HepG2 (cell line): ENCODE results near the gene SPNS3. TPM values are rescaled to one million over a fixed set of nuclear protein-coding genes. Genes with fewer than 3 reads are reported as not detected.

Experiments
- CREB1 ChIP-seq, 2 experiments: fragments of 450-650 bp in 1 of 2; IDR thresholded peaks; 2 replicates each; pipeline ENCODE4 v1.6.1; 2016 to 2017; ENCODE audit warnings: control low read depth in 1 of 2, mild to moderate bottlenecking in 1 of 2, missing compliant biosample characterization in 1 of 2, missing genetic modification characterization in 1 of 2
- KLF9 ChIP-seq: IDR thresholded peaks from 2 replicates; pipeline ENCODE4 v1.6.1; 2016; ENCODE audit warnings: low read depth
- NFKBIZ ChIP-seq: IDR thresholded peaks from 2 replicates; pipeline ENCODE4 v1.6.1; 2018; ENCODE audit warnings: missing genetic modification reagents, missing compliant biosample characterization
- RAD21 ChIP-seq: fragments of 450-650 bp; formaldehyde crosslinking; IDR thresholded peaks from 2 replicates; pipeline ENCODE4 v1.5.0; 2020; ENCODE audit warnings: mild to moderate bottlenecking
- RBFOX2 ChIP-seq: fragments of 200-400 bp; formaldehyde crosslinking; IDR thresholded peaks from 2 replicates; pipeline ENCODE4 v1.6.1; 2017; ENCODE audit warnings: low read depth, mild to moderate bottlenecking, low read length
- ZC3H13 ChIP-seq: sonication (generic); formaldehyde crosslinking; IDR thresholded peaks from 2 replicates; pipeline ENCODE4 v1.8.1; 2023; ENCODE audit warnings: mild to moderate bottlenecking, missing genetic modification reagents, moderate library complexity
- ZFX ChIP-seq: sonication (generic); formaldehyde crosslinking; IDR thresholded peaks from 2 replicates; pipeline ENCODE4 v1.4.0; 2020; ENCODE audit warnings: mild to moderate bottlenecking, low read depth, missing genetic modification reagents, moderate library complexity
- ZNF407 ChIP-seq: sonication (generic); formaldehyde crosslinking; IDR thresholded peaks from one replicate; pipeline ENCODE4 v1.5.1; 2020; ENCODE audit warnings: mild to moderate bottlenecking, missing genetic modification reagents; ENCODE audit errors: not compliant biosample characterization
- ZNF598 ChIP-seq: sonication (generic); formaldehyde crosslinking; IDR thresholded peaks from 2 replicates; pipeline ENCODE4 v1.5.1; 2020; ENCODE audit warnings: mild to moderate bottlenecking, missing genetic modification reagents, borderline replicate concordance
- ZNF747 ChIP-seq: sonication (generic); formaldehyde crosslinking; IDR thresholded peaks from 2 replicates; pipeline ENCODE4 v1.8.1; 2023; ENCODE audit warnings: missing genetic modification reagents, mild to moderate bottlenecking, borderline replicate concordance
- ZNF772 ChIP-seq: sonication (generic); formaldehyde crosslinking; IDR thresholded peaks from 2 replicates; pipeline ENCODE4 v1.5.0; 2020; ENCODE audit warnings: mild to moderate bottlenecking, missing genetic modification reagents
- polyA plus RNA-seq, 8 experiments: library from polyadenylated mRNA; depleted of rRNA in 3 of 8; stranded (reverse) in 7 of 8; unstranded in 1 of 8; fragments of >200 nt; fragmentation: Illumina TruSeq in 4 of 8; extraction: Trizol in 4 of 8; gene quantifications; 2 replicates each; pipeline versions ENCODE4 v1.2.1 to v1.2.3, GENCODE V29; 2011 to 2016; ENCODE audit warnings: low read depth in 4 of 8, missing spikeins in 1 of 8, mixed read lengths in 1 of 8; ENCODE audit not compliant: insufficient read depth in 1 of 8
- total RNA-seq, 5 experiments: library from RNA; depleted of rRNA; stranded (reverse); fragments of >200 nt; fragmentation: Illumina TruSeq; extraction: Trizol; gene quantifications; 2 replicates each; pipeline ENCODE4 v1.2.3, GENCODE V29; 2016; ENCODE audit warnings: low read depth in 1 of 5
- TF ChIP-seq, protein P1 (sequence below): sonication (generic); formaldehyde crosslinking; conservative IDR thresholded peaks from 2 replicates; pipeline ENCODE4 v1.8.1; 2023; ENCODE audit warnings: missing genetic modification reagents
- TF ChIP-seq, protein P2 (sequence below): sonication (generic); formaldehyde crosslinking; IDR thresholded peaks from 2 replicates; pipeline ENCODE4 v1.5.1; 2020; ENCODE audit warnings: missing genetic modification reagents, mild to moderate bottlenecking, borderline replicate concordance
- TF ChIP-seq, protein P3 (sequence below): sonication (generic); formaldehyde crosslinking; IDR thresholded peaks from 2 replicates; pipeline ENCODE4 v1.8.1; 2023; ENCODE audit warnings: missing genetic modification reagents, inconsistent platforms, borderline replicate concordance

The SPNS3 gene
- total and polyA plus RNA-seq, 2 of the 13 experiments (the other 11 are each of a cell fraction or from before 2014, with no cell fraction given), result not detected

- TF ChIP-seq, protein P1, sequence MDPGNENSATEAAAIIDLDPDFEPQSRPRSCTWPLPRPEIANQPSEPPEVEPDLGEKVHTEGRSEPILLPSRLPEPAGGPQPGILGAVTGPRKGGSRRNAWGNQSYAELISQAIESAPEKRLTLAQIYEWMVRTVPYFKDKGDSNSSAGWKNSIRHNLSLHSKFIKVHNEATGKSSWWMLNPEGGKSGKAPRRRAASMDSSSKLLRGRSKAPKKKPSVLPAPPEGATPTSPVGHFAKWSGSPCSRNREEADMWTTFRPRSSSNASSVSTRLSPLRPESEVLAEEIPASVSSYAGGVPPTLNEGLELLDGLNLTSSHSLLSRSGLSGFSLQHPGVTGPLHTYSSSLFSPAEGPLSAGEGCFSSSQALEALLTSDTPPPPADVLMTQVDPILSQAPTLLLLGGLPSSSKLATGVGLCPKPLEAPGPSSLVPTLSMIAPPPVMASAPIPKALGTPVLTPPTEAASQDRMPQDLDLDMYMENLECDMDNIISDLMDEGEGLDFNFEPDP (CRISPR knock-in tag), result no peak
- no peak for TF ChIP-seq ZNF747 (CRISPR knock-in tag)
- TF ChIP-seq ZNF772 (CRISPR knock-in tag), result no peak
- TF ChIP-seq ZNF598, result no peak
- TF ChIP-seq RAD21 (CRISPR knock-in tag), result no peak
- TF ChIP-seq CREB1 (IDR thresholded peaks at IDR 0.05), result no peak
- TF ChIP-seq CREB1 (CRISPR knock-in tag; IDR thresholded peaks at IDR 0.05), result no peak
- no peak for TF ChIP-seq KLF9
- TF ChIP-seq, protein P2, sequence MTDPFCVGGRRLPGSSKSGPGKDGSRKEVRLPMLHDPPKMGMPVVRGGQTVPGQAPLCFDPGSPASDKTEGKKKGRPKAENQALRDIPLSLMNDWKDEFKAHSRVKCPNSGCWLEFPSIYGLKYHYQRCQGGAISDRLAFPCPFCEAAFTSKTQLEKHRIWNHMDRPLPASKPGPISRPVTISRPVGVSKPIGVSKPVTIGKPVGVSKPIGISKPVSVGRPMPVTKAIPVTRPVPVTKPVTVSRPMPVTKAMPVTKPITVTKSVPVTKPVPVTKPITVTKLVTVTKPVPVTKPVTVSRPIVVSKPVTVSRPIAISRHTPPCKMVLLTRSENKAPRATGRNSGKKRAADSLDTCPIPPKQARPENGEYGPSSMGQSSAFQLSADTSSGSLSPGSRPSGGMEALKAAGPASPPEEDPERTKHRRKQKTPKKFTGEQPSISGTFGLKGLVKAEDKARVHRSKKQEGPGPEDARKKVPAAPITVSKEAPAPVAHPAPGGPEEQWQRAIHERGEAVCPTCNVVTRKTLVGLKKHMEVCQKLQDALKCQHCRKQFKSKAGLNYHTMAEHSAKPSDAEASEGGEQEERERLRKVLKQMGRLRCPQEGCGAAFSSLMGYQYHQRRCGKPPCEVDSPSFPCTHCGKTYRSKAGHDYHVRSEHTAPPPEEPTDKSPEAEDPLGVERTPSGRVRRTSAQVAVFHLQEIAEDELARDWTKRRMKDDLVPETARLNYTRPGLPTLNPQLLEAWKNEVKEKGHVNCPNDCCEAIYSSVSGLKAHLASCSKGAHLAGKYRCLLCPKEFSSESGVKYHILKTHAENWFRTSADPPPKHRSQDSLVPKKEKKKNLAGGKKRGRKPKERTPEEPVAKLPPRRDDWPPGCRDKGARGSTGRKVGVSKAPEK, result no peak
- TF ChIP-seq, protein P3, sequence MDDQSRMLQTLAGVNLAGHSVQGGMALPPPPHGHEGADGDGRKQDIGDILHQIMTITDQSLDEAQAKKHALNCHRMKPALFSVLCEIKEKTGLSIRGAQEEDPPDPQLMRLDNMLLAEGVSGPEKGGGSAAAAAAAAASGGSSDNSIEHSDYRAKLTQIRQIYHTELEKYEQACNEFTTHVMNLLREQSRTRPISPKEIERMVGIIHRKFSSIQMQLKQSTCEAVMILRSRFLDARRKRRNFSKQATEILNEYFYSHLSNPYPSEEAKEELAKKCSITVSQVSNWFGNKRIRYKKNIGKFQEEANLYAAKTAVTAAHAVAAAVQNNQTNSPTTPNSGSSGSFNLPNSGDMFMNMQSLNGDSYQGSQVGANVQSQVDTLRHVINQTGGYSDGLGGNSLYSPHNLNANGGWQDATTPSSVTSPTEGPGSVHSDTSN (CRISPR knock-in tag), result no peak
- TF ChIP-seq ZC3H13, result 0 out of 2 replicates have a peak, but pooled peaks have one; percentile 37
- no peak for TF ChIP-seq RBFOX2
- no peak for TF ChIP-seq ZNF407 (CRISPR knock-in tag)
- no peak for TF ChIP-seq NFKBIZ (CRISPR knock-in tag)
- TF ChIP-seq ZFX, result peak; percentile 41
Measured at GRCh38 chr17:4480929-4481898, 47.5 kb downstream of the SPNS3 start (continued).
